SK-N-SH treated with all-trans-retinoic acid at 6 μM for 48 hours (cell line): Measurements from ENCODE around the gene ADAMTS9.

Experiments used
- ARNTL ChIP-seq: fragments of 450-650 bp; formaldehyde crosslinking; IDR thresholded peaks from 2 replicates; pipeline ENCODE4 v1.5.0; 2020; ENCODE audit warnings: low read depth, mild to moderate bottlenecking, moderate library complexity, borderline replicate concordance
- CSDC2 ChIP-seq: fragments of 250-450 bp; sonication (Bioruptor Pico); IDR thresholded peaks from 2 replicates; pipeline ENCODE4 v1.5.0; 2020; ENCODE audit warnings: mild to moderate bottlenecking, moderate library complexity
- GLIS3 ChIP-seq: fragments of 250-450 bp; sonication (Bioruptor Pico); IDR thresholded peaks from 2 replicates; pipeline ENCODE4 v1.5.0; 2020; ENCODE audit warnings: mild to moderate bottlenecking, moderate library complexity
- OSR1 ChIP-seq: fragments of 250-450 bp; sonication (Bioruptor Pico); IDR thresholded peaks from 2 replicates; pipeline ENCODE4 v1.8.0; 2022; ENCODE audit warnings: moderate library complexity, mild to moderate bottlenecking, inconsistent platforms
- PPARA ChIP-seq: fragments of 250-450 bp; sonication (Bioruptor Pico); IDR thresholded peaks from 2 replicates; pipeline ENCODE4 v1.5.0; 2020; ENCODE audit warnings: mild to moderate bottlenecking, borderline replicate concordance
- ZFP30 ChIP-seq: fragments of 450-650 bp; formaldehyde crosslinking; IDR thresholded peaks from 2 replicates; pipeline ENCODE4 v1.5.0; 2022; ENCODE audit warnings: mild to moderate bottlenecking, moderate library complexity

- TF ChIP-seq ZFP30 = no peak
- no peak for TF ChIP-seq CSDC2 (CRISPR knock-in tag)
- no peak for TF ChIP-seq GLIS3 (CRISPR knock-in tag)
- TF ChIP-seq PPARA = no peak
- no peak for TF ChIP-seq OSR1 (CRISPR knock-in tag)
- TF ChIP-seq ARNTL = no peak
Measured at GRCh38 chr3:64667887-64668581, 19.8 kb downstream of the ADAMTS9 start.
